Measurements from ENCODE around the gene ELOF1.

- TF ChIP-seq ZNF70 (CRISPR knock-in tag; IDR thresholded peaks at IDR 0.05) = no peak
- no peak for TF ChIP-seq ZFP30 (CRISPR knock-in tag; IDR thresholded peaks at IDR 0.05)
- TF ChIP-seq ISL1 (CRISPR knock-in tag; IDR thresholded peaks at IDR 0.05) = no peak
These were observed 1.5 kb upstream of the ELOF1 start for GRCh38 chr19:11560404-11561051.

Data from SK-N-SH treated with all-trans-retinoic acid at 6 μM for 48 hours (cell line).